Inflammatory macrophage treated with lipopolysaccharide for 1 hour (primary cell): ENCODE results near the gene AKT1.
A peak's percentile ranks its signal among the peaks of the same experiment; 100 is the strongest.

ENCODE experiments used
- DNase-seq, 2 donors: peaks; one replicate each; pipeline ENCODE4 v3.0.0-alpha.2; 2020 to 2022

AKT1 gene

DNA sequence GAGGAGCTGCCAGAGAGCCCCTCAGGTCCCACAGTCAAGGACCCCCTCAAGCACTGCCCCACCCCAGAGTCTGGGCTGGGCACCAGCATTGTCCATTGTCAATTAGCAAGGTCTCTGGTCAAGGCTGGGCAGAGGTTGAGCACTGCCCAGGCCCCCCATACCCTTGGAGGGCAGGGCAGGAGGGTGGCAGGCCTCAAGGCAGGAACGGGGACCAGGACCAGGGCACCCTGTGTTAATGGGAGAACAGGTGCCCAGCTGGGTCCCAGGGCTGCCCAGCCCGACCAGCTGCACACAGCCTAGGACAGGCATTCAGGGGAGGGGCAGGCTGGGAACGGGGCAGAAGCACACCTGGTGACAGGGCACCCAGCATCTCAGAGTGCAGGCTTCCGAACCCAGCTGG, 24.2 kb downstream of the AKT1 start:
- no peak for DNase-seq

DNA sequence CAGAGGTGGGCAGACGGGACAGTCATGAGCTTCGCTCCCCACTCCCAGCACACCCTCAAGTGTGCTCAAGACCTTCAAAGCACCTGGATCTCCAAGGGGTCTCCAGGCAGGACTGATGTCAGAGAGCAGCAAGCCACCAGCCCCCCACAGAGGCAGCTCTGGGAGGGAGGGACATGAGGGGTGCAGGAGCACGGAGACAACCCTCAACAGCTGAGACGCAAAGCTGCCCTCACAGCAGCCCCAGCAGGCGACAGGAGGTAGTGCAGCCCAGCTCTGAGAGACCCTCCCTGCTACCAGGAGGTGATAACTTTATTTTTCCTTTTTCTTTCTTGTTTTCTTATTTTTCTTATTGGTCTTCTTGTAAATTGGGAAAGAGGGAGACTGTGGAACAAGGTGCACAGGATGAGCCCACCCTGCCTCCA, 24.7 kb downstream of the AKT1 start:
- peak in 1 of 2 donors; percentile 14 for DNase-seq

DNA sequence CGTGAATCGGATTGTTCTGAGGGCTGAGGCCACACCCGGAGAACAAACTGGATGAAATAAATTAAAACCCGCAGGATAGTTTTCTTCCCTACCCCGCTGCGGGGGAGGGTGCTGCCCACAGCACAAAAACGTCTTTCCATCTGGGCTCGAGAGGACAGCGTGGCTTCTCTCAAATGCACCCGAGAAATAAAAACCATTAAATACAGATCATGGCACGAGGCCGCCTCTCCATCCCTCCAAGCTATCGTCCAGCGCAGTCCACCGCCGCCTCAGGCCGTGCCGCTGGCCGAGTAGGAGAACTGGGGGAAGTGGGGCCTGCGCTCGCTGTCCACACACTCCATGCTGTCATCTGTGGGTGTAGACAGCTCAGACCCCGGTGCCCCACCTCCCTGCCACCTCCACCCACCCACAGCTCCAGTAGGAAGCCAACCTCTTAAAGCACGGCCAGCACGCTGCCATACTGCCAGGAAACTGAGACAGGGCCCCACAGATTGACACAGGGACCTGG, 25.4 kb downstream of the AKT1 start:
- no peak for DNase-seq

DNA sequence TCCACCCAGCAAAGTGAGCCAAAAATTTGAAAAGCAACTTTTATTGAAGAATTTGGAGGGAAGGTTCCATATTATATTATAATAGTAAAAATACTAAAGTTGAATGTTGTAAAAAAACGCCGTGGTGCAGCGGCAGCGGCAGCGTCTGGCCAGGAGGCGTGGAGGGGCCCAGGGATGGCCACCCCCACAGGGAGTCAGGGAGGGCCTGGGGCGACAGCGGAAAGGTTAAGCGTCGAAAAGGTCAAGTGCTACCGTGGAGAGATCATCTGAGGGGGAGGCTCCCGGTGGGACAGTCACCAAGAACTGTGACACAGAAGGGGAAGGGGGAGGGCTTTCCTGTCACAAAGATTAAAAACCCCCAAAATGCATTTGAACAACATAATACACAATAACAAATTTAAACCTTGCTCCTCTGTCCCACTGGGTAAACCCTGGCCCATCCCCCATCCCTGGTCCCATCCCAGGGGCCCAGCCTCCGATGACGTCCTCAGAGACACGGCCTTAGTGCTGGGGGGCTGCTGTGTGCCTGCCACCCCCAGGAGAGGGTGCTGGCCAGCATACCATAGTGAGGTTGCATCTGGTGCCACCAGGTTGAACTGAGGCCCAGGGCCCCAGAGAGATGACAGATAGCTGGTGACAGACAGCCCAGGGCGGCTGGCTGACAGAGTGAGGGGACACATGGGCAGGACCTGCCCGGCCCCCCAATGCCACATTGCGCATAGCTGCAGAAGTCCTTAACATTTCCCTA, 26.1 kb downstream of the AKT1 start:
- DNase-seq, result no peak

DNA sequence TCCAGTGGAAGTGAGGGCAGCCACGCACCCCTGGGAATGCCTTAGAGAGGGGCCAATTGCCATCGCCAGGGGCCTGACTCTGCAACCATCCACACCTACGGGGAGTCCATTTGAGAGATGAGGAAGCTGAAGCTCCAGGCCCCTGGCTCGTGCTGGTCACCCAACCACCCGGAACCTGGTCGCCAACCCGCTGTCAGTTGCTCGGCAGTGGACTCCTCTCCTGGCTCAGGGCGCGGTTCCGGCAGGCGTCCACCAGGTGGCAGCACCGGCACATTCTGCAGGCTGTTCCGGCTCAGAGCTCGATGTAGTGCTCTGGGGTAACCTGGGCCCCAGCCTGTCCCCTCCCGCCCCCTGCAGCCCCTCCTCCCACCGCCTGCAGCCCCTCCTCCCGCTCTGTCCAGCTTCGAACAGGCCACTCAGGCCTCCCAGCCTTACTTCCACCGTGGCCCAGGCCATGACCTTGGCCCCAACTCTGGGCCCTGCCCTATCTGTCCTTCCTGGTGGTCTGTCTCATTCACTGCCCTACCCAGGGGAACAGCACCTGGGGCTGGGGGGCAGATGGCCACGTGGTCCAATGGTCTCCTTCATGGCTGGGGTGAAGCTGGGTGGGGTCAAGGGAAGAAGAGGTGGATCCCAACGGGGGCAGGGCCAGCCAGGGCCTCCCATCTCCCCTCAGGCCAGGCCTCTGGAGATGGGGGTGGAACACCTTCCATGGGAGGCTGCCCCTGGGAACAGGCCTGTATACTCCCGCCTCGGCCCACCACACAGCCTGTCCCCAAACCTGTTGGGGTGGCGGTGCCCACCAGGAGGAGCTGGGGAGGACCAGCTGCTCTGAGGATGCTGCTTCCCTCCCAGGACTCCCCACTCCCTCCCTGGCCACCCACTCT, 26.9 kb downstream of the AKT1 start:
- DNase-seq, result peak; percentile 62 to 97

DNA sequence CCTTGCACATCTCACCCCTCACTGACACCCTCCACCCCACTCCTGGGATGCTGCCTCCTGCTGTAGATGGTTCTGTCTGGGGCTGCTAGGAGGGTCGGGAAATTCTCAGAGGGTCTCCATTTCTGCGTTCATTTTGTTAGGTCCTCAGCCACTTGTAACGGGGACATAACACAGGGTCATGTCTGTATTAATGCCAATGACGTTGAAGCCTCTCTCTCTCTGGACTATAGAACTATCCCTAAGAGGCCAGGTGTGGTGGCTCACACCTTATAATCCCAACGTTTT, 28.0 kb downstream of the AKT1 start:
- DNase-seq, result no peak

DNA sequence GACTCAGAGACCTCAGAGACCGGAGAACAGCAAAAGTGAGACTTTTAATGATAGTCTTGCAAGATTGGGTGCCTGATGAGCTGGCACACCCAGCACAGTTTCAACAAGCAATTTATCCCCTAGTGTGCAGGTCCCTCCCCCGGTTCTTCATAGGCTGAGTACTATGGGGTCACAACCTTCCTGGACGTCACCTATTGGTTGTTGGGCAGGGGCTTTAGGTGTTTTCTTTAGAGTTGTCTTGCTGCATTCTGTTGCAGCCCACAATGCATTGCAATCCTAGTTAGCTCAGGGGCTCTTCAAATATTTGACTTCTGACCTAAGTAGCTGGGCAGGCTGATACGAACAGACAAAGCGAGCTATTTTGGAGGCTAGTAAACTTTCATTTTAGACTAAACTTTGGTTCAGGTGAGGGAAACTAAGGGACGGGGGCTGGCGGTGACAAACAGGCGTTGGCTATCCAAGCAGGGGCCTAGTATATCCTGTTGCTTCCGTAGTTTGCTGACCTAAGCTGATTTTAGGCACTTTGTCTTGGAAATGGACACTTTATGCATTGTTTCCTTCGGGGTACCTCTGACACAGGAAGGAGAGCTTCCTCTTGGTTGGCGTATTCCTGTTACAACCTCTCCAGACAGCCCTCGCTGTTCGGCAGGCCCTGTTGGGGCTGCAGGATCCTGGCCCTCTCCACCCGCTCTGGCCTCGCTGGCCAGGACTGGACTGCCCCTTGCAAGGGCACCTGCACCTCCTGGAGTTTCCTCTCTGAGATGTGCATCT, 28.5 kb downstream of the AKT1 start:
- DNase-seq, result no peak

DNA sequence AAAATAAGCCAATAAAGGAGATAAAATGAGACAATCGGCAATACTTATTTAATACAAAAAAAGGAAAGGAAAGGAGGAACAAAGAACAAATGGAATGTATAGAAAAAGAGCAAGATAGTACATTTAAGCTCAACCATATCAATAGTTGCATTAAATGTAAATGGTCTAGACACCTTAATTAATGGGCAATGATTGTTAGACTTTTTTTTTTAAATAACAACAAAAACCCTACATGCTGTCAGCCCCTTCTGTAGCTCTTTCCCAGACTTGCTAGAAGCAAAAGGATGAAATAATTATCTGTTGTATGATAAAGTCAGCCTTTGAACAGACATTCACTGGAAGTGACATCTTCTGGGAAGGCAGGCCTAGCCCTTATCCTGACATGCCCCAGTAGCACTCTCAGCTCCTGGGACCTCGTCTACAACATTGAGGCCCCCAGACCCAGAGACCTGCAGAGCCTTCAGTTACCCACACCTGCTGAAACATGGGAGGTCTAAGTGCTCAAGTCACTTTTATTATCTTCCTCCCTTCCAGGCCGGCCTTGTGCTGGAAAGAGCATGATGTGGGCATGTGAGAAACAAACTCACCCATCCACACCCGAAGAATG, 29.2 kb downstream of the AKT1 start:
- DNase-seq, result no peak

DNA sequence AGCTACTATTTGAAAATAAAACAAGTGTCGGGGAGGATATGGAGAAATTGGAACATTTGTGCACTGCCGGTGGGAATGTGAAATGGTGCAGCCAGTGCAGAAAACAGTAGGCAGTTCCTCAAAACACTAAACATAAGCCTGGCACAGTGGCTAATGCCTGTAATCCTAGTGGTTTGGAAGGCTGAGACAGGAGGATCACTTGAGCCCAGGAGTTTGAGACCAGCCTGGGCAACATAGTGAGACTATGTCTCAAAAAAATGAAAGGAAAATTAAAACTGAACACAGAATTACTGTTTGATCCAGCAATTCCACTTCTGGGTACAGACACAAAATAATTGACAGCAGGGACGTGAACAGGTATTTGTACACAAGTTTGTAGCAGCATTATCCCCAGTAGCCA, 30.0 kb downstream of the AKT1 start:
- DNase-seq, result no peak

DNA sequence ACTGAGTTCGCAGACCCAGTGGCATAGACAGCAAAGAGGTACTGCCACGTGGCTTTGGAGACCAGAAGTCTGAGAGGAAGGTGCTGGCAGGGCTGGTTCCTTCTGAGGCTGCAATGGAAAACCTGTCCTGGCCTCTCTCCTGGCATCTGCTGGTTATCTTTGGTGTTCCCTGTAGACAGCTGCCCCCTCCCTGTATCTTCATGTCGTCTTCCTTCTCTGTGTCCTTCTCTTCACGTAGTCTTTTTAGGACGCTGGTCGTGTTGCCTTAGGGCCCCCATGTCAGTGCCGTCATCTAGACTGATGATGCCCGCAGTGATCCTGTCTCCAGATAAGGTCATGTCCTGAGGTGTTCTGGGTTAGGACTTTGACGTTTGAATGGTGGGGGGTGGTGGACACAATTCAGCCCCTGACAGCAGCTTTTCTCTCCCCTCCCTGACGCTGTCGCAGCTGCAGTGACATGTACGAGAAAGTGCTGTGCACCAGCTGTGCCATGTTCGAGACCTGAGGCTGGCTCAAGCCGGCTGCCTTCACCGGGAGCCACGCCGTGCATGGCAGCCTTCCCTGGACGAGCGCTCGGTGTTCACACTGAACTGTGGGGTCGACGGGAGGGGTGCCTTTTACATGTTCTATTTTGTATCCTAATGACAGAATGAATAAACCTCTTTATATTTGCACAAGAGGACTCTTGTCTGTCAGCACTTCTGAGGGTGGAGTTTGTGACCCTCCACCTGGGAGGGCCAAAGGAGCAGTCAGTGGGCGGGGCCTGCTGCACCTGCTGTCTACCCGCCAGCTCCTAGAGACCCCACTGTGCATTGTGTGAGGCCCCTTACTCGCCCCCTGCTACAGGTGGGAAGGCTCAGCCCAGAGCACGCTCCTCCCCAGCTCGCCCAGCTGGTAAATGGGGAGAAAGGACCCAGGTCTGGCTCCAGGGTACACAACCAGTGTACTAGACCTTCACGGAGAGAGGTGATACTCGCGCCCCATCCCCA, 36.3 kb downstream of the AKT1 start:
- DNase-seq, result no peak

- DNase-seq, result no peak
Measured at GRCh38 chr14:104757681-104758392, 37.7 kb downstream of the AKT1 start.

DNA sequence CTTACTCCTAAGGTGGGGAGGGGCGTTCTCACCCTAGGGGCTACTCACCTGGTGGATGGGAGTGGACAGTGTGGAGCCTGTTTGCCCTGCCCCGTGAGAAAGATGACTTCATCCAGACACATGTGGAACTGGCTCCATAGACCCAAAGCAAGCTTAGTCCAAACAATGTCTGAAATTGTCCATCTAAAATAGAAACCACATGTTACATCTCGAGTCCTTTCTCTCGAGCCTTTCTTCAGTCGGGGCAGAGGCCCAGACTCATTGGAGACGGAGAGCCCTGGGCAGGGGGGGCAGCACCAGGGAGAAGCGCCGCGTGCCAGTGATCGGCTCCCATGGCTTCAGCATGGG, 38.3 kb downstream of the AKT1 start:
- DNase-seq, result no peak

DNA sequence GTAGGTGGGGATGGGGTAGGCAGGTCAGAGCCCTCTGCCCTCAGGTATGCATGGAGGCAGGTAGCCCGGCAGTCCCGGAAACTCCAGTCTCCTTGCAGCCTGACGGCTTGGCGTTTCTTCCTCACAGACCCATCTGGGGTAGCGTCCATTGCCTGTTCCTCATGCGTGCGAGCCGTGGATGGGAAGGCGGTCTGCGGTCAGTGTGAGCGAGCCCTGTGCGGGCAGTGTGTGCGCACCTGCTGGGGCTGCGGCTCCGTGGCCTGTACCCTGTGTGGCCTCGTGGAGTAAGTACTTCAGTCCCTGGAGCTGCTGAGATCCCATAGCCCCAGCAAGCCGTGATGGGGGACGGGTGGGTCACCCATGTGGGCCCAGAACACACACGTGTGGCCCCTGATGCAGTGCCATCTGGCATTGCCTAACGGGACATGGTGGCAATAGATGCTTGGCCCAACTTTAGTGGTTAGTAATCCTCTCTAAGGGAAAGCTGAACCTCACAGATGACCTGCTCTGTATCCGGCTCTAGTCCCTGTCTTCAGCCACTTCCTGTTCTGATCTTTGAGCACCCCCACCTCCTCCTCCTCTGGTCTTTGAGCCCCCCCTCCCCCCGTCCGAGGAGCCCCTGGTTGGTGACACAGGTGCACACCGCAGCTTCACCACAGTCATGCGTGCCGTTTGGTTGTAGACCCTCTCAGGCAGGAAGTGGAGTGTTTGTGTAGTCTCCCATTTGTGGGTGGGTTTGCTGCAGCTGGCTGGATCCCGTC, 38.9 kb downstream of the AKT1 start:
- no peak for DNase-seq

DNA sequence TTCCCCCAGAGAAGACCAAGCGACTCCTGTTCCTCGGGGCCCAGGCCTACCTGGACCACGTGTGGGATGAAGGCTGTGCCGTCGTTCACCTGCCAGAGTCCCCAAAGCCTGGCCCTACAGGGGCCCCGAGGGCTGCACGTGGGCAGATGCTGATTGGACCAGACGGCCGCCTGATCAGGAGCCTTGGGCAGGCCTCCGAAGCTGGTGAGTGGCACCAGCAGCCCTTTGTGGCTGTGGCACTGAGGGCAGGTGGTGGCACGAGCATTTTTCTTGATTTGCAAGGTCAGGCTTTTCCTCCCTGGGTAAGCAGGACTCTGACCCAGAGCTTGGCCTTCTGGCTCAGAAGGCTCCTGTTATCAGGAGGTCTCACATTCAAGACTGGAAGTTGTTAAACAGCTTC, 39.9 kb downstream of the AKT1 start:
- no peak for DNase-seq

- no peak for DNase-seq
Measured at GRCh38 chr14:104754213-104754851, 41.2 kb downstream of the AKT1 start.

- DNase-seq, result no peak
Measured at GRCh38 chr14:104753528-104754212, 41.9 kb downstream of the AKT1 start.

DNA sequence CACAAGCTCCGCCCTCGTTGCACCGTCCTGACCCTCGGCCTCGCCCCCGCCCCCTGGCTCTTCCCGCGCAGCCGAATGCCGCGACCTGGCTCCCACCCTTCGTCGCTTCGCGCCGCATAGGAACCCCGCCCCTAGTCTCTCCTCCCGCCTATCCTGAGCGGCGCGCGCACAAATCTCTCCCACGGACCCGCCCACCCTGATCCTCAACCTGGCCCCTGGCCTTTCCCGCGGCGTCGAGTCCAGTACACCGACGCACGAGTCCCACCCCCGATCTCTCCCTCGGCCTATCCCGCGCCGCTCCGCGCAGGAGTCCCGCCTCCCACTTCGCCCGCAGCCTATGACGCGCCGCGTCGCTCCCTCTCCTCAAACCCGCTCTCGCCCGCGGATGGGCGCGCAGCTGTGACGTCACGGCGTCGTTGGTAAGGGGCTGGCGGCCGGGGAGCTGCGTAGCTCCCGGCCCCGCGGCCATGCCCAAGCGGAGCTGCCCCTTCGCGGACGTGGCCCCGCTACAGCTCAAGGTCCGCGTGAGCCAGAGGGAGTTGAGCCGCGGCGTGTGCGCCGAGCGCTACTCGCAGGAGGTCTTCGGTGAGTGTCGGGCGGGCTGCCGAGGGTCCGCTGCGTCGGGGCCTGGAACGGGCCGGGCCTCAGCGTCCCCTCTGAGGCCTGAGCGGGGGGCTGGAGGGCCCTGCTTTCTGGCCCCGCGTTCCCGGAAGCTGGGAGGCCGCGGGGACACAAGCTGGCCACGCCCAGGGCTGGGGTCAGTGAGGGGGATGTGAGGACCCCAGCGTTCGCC, 42.6 kb downstream of the AKT1 start, which contains the start of gene SIVA1:
TSS of gene SIVA1 (plus strand) at position 413 of the 793 bp plus-strand sequence. CDS start at position 468, 55 bp downstream.
- peak; percentile 99 to 100 for DNase-seq

DNA sequence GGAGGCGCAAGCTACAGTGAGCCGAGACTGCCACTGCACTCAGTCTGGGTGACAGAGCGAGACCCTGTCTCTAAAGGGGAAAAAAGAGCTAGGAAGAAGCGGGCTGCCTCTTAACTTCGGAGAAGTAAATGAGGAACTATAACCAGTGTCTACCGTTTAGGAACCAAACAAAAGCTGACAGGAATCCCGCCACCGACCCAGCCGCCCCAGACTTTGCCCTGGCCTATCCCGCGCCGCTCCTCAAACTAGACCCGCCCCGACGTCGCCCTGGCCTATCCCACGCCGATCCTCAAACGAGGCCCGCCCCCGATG, 43.2 kb downstream of the AKT1 start:
- DNase-seq, result no peak
